ENCODE results near the gene SOSTDC1.
"Not testable (repeated sequence)": the region's sequence is repeated elsewhere in the genome, so short reads cannot be mapped to it uniquely, and the experiment has no call there.

SOSTDC1 gene, protein sequence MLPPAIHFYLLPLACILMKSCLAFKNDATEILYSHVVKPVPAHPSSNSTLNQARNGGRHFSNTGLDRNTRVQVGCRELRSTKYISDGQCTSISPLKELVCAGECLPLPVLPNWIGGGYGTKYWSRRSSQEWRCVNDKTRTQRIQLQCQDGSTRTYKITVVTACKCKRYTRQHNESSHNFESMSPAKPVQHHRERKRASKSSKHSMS

DNA sequence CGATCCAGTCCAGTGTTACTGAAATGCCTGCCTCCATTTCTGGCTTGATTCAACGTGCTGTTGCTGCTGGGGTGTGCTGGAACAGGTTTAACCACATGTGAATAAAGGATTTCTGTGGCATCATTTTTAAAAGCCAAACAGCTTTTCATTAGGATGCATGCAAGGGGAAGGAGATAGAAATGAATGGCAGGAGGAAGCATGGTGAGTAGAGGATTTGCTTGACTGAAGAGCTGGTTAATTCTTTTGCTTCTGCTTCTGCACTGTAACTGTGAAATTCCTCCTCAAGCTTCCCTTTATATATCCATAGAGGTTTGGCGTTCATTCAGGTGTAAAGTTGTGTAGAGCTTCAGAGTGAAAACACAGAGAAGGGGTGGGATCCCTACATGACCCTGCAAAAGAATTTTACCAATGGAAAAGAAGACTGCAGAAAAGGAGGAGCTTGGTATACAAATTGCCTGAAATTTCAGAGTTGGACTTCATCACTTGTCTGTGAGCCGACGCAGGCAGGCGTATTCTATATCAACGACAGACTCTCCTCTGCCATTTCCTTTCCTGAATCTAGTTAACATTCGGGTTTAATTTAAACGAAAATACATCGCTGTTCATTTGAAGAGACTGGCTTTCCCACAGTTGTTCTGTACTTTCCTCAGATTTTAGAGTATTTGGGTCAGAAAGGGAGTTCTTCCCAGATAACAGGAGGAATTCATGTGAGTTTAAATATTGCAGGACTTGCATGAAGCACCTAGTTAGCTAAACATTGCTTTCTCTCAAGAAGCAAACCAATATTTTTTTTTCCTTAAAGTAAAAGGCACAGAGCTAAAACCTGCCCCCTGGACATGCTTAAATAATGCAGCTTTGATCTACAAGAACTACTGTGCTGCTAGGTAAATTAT is at the start of gene SOSTDC1:
TSS of gene SOSTDC1 (minus strand) at position 270 of the 893 bp plus-strand sequence. CDS start at position 200, 70 bp downstream.
- DNase-seq (ENCODE audit: low read depth in 2 of 2), result no peak

DNA sequence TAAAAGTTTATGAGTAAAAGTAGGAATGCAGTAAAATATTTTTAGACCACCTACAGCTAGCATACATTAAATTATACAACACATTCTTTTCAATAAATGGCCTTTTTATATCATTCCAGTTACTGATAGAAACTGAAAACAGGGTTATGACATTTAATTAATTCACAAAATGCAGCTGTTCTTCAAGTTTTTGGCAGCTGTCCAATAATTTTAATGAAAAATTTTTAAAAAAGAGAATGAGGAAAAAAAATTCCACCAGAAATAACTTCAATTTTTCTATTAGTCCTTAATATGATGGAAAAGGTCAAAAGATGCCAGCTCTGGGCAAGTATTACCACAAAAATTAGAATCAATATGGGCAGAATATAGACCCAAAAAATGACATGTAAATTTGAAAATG is 49.2 kb upstream of the SOSTDC1 start:
- DNase-seq (ENCODE audit: low read depth in 2 of 2), result no peak

DNA sequence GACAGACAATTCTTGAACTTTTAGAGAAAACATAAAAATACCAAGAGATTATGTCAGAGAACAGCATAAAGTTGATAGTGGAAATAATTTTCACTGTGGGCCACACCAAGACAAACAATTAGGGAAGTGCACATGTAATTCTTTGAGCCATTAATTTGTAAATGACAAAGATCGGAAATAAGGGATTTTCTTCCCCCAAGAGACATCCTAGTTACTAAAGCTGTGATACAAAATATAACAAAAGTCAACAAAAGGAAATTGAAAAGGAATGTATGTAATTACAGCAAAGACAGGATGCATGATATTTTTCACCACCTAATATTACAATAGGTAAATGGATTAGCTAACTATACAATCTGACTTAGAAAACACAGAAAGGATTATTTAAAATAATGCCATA is 48.7 kb upstream of the SOSTDC1 start:
- no peak for DNase-seq (ENCODE audit: low read depth in 2 of 2)

DNA sequence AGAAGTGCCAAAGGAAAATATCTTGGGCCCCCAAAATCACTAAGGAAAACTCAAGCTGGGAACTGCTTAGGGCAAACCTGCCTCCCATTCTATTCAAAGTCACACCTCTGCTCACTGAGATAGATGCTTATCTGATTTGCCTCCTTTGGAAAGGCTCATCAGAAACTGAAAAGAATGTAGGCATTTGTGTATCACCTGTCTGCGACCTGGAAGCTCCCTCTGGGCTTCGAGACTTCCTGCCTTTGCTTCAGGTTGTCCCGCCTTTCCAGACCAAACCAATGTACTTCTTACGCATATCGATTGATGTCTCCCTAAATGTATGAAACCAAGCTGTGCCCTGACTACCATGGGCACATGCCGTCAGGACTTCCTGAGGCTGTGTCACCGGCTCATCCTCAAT is 46.6 kb upstream of the SOSTDC1 start:
- DNase-seq (ENCODE audit: low read depth in 2 of 2), result no peak

DNA sequence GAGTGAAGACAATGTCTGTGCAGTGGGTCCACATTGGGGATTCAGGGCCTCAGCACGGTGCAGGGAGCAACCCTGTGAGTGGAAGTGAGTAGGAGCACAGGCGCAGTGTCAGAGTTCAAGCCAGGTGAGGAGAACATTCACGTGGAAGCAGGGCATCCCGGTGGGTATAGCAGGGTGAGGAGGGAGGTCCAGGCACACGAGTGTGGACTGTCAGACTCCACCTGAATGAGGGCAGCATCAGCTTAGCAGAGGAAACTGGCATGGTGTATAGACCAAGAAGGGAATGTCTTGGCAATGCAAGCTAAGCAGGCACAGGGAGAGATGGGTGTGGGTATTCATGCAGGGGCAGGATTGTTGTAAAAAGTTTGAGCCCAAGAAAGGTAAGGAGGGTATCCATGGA is 45.8 kb upstream of the SOSTDC1 start:
- no peak for DNase-seq (ENCODE audit: low read depth in 2 of 2)

DNA sequence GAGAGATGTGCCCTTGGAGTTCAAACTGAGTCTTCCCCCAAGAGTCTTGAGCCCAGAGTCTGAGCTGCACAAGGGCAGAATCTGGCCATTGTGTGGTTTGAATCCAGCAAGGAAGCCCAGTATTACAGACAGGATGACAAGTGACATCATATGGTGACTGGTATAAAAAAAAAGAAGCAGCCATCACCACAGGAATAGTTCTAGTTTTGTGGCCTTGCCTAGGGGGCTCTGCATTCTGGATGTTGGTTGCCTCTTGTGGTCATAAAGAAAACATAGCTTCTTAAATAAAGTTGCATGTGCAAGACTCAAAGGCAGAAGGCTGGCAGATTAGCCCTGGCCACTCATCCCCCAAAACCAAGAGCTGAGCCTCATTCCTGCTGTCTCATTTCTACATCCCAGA is 44.3 kb upstream of the SOSTDC1 start:
- no peak for DNase-seq (ENCODE audit: low read depth in 2 of 2)

DNA sequence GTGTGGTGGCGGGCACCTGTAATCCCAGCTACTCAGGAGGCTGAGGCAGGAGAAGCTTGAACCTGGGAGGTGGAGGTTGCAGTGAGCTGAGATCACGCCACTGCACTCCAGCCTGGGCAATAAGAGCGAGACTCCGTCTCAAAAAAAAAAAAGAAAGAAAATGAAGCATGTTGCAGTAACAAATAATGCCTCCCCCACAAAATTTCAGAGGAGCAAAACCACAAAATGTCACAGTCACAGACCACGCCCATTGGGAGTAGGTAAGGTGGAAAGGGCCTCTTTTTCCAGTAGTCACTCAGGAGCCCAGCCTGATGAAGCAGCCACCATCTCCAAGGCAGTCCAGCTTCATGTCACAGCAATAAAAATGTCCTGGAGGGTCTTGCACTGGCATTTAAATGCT is 40.9 kb upstream of the SOSTDC1 start:
- not testable (repeated sequence) for DNase-seq (ENCODE audit: low read depth in 2 of 2)

DNA sequence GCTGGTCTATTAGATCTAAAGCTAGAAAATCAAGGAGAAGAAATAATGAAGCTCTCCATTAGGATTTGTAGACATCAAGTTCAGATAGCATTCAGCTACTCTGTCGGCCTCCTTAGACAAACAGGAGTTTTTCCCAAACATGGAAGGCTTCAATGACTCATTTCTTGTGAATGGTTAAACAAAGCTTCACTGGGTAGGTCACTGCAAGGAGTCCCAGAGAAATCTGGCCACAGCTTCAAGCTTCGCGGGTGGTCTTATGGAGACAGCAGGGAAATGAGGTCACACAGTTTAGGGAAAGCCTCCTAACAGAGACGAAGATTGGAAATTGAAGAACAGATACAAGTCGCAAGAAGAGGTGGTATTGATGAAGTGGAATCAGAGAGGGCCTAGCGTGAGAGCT is 38.5 kb upstream of the SOSTDC1 start:
- DNase-seq (ENCODE audit: low read depth in 2 of 2), result no peak

DNA sequence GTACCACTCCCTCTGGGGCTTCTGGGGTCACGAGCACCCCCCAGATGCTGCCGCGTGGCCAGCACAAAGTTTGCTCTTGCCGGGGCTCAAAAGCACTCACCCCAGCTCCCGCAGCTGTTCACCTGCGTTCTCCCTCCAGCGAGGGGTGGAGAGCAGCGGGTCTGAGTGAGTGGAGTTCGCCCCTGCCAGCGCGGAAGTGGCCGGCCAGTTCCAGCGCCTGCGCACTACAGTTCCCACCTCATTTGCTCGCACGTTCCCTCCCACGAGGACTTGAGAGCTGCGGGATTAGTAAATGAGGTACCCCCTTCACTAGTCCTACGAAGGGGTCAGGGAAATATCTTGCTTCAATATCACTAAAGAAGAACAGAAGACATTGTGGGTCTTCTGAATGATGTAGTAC is 36.8 kb upstream of the SOSTDC1 start:
- no peak for DNase-seq (ENCODE audit: low read depth in 2 of 2)

DNA sequence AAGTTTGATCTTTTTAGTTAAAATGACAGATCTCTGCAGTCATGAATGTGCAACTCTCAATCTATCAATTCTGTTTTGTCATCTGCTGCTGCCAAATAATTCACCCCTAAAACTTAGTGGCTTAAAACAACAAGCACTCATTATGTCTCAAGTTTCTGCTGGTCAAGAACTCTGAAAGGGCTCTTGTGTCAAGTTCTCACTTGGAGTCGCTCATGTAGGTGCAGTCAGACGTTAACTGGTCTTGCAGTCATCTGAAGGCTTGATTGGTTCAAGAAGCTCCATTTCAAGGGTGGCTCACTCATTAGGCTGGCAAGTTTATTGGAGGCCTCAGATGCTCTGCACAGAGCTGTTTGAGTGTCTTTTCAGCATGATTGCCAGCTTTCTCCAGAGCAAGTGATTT is 32.6 kb upstream of the SOSTDC1 start:
- DNase-seq (ENCODE audit: low read depth in 2 of 2), result no peak

DNA sequence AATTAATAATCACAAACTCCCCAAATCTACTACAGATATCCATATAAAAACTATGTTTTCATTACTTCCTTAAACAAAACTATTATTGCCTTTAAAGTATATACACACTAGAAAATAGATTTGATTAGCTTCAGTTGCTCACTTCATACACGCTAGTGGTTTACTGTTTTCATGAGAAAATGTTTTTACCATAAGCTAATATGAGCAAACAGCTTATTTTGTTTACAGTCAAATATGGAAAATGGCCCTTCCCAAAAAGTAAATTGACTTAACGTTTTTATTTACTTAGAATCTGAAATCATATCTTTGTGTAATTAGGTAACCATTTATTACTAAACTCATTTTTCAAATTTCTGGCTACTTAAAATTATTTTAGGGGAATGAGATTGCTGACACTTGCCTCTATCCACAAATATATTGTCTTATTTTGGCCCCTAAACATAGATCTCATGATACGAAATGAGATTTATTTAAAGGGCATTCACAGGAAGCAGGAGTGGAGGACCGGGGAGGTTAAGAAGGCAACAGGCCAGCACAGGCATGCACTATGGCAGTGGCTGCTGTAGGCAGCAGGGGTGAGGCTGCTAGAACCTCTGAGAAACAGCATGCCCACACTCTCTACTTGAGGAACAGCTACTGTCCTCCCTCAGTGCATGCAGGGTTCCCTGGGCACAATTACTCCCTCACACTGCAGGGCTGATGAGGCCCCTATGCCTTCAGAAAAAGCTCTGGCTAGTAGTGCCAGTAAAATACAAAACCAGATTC is 29.6 kb upstream of the SOSTDC1 start:
- no peak for DNase-seq (ENCODE audit: low read depth in 2 of 2)

DNA sequence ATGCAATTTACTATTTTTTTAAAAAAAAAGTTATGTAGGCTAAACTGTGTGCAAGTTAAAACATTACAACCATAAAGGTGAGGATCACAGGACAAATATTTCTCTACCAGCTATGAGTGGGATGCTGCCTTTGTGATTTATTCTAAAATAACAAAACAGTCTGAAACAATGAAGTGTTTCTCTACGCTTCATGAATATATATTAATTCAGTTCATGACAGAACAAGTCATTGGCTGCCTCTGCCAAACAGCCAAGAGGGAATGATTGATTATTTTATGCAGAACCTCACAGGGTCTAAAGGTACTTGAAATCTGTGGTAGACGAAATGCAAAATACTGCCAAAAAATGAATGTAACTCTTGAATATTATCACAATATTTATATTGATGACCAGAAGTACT is 29.0 kb upstream of the SOSTDC1 start:
- DNase-seq (ENCODE audit: low read depth in 2 of 2), result no peak

DNA sequence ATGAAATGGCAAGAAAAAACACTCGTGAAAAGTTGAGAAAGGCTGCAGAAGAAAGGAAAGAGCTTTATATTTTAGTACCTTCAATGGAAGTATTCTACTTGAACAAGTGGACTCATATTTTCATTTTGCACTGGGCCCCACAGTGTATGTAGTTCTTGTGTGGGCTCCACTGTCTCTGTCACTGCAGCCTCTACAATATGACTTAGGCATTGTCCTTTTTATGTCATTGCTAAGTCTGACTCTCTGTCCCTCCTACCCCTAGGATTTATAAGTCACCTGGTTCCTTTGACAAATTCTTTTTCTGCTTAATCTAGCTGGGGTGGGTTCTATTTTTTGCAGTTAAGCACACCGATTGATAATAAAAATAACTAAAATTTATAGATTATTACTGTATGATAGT is 27.7 kb upstream of the SOSTDC1 start:
- DNase-seq (ENCODE audit: low read depth in 2 of 2), result no peak

DNA sequence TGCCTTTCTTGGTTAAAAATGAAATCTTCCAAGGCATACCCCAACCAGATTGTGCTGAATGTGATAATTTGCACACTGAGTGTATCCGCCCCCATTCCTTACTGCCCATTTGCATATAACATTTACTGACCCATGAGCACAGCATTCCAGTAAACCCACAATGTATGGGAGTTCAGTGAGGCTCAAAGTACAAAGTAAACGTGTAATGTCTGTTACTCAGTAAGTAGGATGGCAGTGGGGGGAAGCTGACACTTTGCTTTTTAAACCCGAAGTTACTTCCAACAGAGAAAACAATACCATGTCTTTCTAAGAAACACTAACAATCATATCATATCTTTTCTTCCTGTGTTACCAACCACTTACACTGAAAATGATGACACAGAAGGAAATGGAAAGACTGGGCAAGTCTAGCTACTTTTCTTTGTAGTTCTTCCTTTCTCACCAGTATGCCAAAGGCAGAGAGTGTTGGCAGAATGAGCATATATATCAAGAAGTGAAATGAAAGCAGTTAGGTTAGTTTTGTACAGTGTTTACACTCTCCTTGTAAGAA is 27.1 kb upstream of the SOSTDC1 start:
- no peak for DNase-seq (ENCODE audit: low read depth in 2 of 2)

DNA sequence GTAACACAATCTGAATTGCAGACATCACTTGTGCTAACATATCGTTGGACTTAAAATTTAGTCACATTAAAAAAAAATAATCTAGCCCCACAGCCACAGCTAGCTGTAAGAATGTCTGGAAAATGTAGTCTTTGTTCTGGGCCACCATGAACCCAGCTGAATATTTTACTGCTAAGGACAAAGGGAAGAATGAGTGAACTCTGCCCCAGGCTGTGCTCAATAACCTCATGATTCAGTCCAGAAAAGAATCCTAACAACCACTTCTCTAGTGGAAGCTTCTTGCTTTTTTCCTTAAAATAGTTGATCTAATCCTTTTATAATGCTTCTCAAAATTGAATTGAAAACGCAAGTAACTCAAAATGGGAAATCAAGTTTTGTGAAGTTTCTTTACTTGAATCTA is 25.6 kb upstream of the SOSTDC1 start:
- no peak for DNase-seq (ENCODE audit: low read depth in 2 of 2)

DNA sequence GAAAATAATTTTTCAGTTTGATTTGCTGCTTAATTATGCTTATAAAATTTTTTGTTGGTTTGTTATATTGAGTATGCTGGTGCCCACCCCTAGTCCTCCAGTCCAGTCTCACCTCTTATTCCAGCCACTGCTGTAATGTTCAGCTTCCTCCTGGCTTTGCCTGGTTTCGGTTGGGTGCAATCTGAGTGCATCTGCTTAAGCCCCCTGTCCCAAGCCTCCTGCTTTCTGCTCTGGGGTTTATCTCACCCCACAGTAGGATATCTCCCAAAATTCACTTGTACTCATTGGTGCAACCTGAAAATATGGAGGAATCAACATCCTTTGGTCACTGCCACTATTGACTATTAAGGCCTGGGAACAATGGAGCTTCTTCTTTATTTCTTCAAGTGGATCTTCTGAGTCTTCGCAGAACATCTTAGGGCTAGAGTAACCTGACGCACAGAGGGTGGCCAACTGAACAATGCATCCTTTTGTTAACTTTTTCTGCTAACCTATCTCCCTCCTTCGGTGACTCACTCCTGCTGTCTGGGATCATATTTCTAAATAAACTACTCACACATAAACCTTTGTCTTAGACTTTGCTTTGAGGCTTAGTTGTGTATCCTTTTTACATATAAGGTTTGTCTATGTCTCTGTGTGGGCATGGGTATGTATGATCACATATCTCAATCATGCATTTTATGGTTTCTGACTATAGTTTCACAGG is 19.1 kb upstream of the SOSTDC1 start:
- DNase-seq (ENCODE audit: low read depth in 2 of 2), result no peak

DNA sequence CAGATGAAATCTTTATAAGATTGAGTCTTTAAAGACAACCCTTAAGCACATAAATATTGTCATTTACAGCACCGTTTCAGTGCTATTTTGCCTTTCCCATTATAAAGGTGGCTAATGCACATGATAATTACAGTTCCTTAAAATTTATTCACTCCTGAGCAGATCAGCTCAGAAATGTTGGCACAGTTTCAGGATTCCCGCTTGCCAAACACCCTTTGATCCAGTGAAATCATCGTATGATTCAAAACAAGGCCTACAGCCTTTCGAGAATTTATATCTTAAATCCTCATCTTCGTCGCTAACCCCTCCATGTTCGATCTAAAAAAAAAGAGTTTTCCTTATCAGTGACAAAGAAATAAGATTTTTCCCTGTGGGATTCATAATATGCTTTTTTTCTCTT is 14.1 kb upstream of the SOSTDC1 start:
- no peak for DNase-seq (ENCODE audit: low read depth in 2 of 2)

DNA sequence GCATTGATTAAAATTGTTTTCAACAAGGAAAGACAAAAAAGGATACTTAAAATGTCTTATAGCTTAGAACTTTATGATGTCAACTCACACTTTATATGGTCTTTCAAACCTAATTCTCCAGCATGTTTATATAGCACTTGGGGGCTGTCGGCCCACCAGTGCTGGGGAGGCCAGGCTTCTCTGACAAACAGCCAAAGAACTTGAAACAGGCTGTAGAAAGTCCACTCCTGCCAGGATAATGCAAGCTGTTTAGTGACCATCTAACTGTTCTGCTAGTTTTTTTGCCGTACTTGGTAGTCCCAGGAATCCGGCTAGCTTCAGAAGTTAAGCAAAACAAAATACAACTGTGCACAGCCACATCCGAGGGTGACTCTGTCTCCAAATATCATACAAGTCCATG is 13.6 kb upstream of the SOSTDC1 start:
- no peak for DNase-seq (ENCODE audit: low read depth in 2 of 2)

DNA sequence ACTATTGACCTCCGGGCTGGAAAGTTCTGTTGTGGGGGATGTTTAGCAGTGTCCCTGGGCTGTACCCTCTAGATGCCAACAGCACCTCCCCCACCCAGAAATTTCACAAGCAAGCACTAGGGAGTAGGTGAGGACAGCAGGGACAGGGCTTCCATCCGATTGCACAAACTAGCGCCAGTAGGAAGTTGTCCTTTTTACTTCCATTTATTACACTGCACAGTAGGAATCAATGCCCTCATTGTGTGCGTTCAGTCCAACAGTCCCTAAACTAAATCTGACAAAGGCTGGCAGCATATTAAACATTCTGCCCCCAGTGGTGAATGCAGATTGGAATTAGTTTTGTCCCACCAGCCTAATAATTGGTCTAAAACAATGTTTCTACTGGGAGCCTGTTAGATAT is 6.4 kb upstream of the SOSTDC1 start:
- no peak for DNase-seq (ENCODE audit: low read depth in 2 of 2)

DNA sequence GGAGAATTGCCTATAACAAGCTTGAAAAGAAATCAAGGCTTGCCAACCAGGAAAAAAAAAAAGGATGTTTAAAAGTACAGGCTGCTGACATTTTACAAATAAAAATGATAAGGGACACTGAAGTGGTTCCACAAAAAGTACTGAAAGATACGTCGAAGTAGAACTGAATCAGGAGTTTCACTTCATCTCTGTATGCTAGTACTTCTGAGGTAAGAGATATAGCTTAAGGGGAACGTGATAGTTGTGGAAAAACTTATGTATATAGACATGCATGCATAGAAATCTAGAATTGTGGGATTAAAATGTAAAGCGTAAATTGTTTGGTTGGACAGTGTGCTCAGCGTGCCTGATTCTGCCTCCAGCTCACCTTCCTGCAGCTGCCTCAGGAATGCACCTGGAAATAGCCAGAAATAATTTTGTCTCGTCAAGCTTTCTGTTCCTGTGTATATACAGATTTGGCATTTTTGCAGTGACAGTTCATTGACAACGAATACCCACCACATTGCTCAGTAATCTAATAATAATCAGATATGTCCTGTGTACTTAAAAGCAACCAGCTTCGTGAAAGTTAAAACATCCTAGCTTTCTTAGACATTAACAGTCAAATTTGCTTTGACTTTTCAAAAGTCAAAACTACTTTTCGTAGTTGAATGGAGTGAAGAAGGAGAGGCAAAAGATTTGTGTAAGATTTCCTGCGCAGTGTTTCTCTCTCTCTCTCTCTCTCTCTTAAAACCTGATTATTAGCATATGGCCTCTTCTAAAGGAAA is 1.4 kb downstream of the SOSTDC1 start:
- no peak for DNase-seq (ENCODE audit: low read depth in 2 of 2)

DNA sequence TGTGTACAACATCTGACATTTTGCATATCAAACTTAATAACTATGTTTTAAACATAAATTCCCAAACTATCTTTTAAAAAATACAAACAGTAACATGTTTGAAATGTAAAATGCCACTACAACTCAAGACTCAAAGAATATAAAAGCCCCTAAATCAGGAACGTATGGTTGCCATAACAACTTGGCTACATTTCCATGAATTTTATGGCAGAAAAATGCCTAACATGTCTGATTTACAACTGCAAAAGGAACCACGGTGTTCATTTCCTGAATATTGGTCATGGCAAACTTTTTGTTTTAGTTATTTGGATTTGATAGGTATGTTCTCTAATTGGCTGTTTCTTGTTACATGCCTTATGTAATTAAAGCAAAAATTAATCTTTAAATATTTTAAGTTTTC is 2.0 kb downstream of the SOSTDC1 start:
- no peak for DNase-seq (ENCODE audit: low read depth in 2 of 2)

Measured in stimulated activated CD4-positive, alpha-beta T cell treated with anti-CD3 and anti-CD28 coated beads, Interleukin-12 subunit alpha, Interleukin-12 subunit beta, amount 100 ng/mL, for 24 hours (primary cell).